ENCODE measurements around the gene CFAP141. TPM values are rescaled to one million over a fixed set of nuclear protein-coding genes. Genes with fewer than 3 reads are reported as not detected.

Gene CFAP141
- total RNA-seq, 4 donors from 2014 or later: not detected

GRCh38 chr1:154190550-154190949 lies 15.6 kb downstream of the CFAP141 start:
- 35 to 50% methylated on average over 1 of the region's 1 CpG for WGBS, 2 donors
- TF ChIP-seq, protein P1, sequence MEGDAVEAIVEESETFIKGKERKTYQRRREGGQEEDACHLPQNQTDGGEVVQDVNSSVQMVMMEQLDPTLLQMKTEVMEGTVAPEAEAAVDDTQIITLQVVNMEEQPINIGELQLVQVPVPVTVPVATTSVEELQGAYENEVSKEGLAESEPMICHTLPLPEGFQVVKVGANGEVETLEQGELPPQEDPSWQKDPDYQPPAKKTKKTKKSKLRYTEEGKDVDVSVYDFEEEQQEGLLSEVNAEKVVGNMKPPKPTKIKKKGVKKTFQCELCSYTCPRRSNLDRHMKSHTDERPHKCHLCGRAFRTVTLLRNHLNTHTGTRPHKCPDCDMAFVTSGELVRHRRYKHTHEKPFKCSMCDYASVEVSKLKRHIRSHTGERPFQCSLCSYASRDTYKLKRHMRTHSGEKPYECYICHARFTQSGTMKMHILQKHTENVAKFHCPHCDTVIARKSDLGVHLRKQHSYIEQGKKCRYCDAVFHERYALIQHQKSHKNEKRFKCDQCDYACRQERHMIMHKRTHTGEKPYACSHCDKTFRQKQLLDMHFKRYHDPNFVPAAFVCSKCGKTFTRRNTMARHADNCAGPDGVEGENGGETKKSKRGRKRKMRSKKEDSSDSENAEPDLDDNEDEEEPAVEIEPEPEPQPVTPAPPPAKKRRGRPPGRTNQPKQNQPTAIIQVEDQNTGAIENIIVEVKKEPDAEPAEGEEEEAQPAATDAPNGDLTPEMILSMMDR (IDR thresholded peaks at IDR 0.05): no peak
- no peak for TF ChIP-seq POLR2A (IDR thresholded peaks at IDR 0.05)
- intact Hi-C loops (cut with DNase I; ENCODE audit: low total_unique reads): no loop called here
- no peak overlapping the region for H3K4me3 ChIP-seq (ENCODE audit: low read depth, poor library complexity, severe bottlenecking)
- DNase-seq (ENCODE audit: low spot score in 2 of 2): no peak

DNA sequence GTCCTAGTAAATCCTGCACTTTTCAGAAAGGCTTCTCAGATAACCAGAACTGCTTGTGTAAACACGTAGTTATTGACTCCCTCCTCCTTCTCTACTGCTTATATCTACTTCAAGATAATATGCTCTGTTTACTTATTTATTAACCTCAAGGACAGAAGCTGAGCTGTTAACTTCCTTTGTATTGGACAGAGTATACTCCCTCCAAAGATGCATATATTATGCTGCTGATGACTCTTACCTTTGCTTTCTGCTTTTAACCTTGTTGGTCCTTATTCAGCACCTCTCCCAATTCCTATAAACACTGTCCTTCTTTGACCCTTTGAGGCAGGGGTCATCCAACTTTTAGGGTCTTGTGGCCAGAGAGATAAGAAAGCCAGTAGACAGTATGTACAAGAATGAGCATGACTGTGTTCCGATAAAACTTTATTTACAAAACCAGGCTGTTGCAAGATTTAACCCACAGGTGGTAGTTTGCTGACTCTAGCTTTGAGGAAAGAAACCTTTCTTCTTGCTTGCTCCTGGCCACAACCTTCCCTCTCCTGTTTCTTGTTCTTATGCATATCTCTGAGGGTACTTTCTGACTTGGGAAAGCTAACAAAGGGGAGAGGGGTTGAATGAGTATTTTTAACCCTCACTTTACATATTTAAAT lies 19.2 kb downstream of the CFAP141 start:
- no peak for DNase-seq (ENCODE audit: low spot score in 2 of 2)
- TF ChIP-seq, protein P1 (IDR thresholded peaks at IDR 0.05): no peak
- no peak for TF ChIP-seq POLR2A (IDR thresholded peaks at IDR 0.05)
- 59 to 62% methylated on average over 2 of the region's 2 CpGs for WGBS, 2 donors
- H3K4me3 ChIP-seq (ENCODE audit: low read depth, poor library complexity, severe bottlenecking): no peak overlapping the region
- intact Hi-C loops (cut with DNase I; ENCODE audit: low total_unique reads): loop anchor here (10.0 kb wide), 2 partner anchors 78 to 148 kb away; no protein-coding TSS in a partner anchor

- WGBS, 2 donors: 56 to 60% methylated on average over 1 of the region's 1 CpG
- DNase-seq (ENCODE audit: low spot score in 2 of 2): no peak
- intact Hi-C loops (cut with DNase I; ENCODE audit: low total_unique reads): loop anchor here (10.0 kb wide), 2 partner anchors 79 to 149 kb away; no protein-coding TSS in a partner anchor
Observed at GRCh38 chr1:154186177-154186576, 20.0 kb downstream of the CFAP141 start.

GRCh38 chr1:154183046-154183915 lies 22.9 kb downstream of the CFAP141 start:
- WGBS, 2 donors: 3 to 6% methylated on average over 27 to 41 of the region's 41 CpGs
- TF ChIP-seq, protein P1 (IDR thresholded peaks at IDR 0.05): no peak
- TF ChIP-seq POLR2A (IDR thresholded peaks at IDR 0.05): peak in 1 of 2 donors; percentile 93
- DNase-seq (ENCODE audit: low spot score in 2 of 2): peak; percentile 94 to 99
- intact Hi-C loops (cut with DNase I; ENCODE audit: low total_unique reads): loop anchor here (10.0 kb wide), 2 partner anchors 82 to 152 kb away; no protein-coding TSS in a partner anchor
- H3K4me3 ChIP-seq (ENCODE audit: low read depth, poor library complexity, severe bottlenecking): peak overlapping the region; percentile 94

More at GRCh38 chr1:154186177-154186576, 20.0 kb downstream of the CFAP141 start:
- TF ChIP-seq POLR2A (IDR thresholded peaks at IDR 0.05): no peak
- TF ChIP-seq, protein P1 (IDR thresholded peaks at IDR 0.05): no peak
- no peak overlapping the region for H3K4me3 ChIP-seq (ENCODE audit: low read depth, poor library complexity, severe bottlenecking)

GRCh38 chr1:154182344-154183045 lies 23.6 kb downstream of the CFAP141 start:
- TF ChIP-seq POLR2A (IDR thresholded peaks at IDR 0.05): no peak
- TF ChIP-seq, protein P1 (IDR thresholded peaks at IDR 0.05): no peak
- DNase-seq (ENCODE audit: low spot score in 2 of 2): peak; percentile 62 to 93
- 0% methylated on average over 34 to 35 of the region's 35 CpGs for WGBS, 2 donors
- H3K4me3 ChIP-seq (ENCODE audit: low read depth, poor library complexity, severe bottlenecking): peak overlapping the region; percentile 94
- intact Hi-C loops (cut with DNase I; ENCODE audit: low total_unique reads): loop anchor here (10.0 kb wide), 2 partner anchors 82 to 152 kb away; no protein-coding TSS in a partner anchor

Data from lower leg skin (tissue), 4 donors.